HL-60 (cell line): Measurements from ENCODE around the gene EXOC6B.

ENCODE experiments used
- DNase-seq, 2 experiments: peaks; one replicate each; pipeline ENCODE4 v3.0.0-alpha.2; 2010 to 2020; ENCODE audit warnings: low read depth in 1 of 2, low spot score in 1 of 2
- H3K27ac ChIP-seq: fragments of 250-450 bp; sonication (Bioruptor Pico); replicated peaks from 2 replicates; pipeline ENCODE4 v1.5.1; 2020; ENCODE audit warnings: mild to moderate bottlenecking, moderate library complexity
- H3K27me3 ChIP-seq: fragments of 250-450 bp; sonication (Bioruptor Pico); 2 replicates; pipeline ENCODE4 v1.5.1; 2021; ENCODE audit warnings: mild to moderate bottlenecking, moderate library complexity; ENCODE audit not compliant: insufficient read depth, poor library complexity, severe bottlenecking
- H3K4me3 ChIP-seq: replicated peaks from 2 replicates; pipeline ENCODE4 v1.5.1; 2011; ENCODE audit warnings: mild to moderate bottlenecking, control low read depth, low read length; ENCODE audit not compliant: insufficient read depth
- GABPA ChIP-seq: IDR thresholded peaks from 2 replicates; pipeline ENCODE4 v1.6.1; 2012; ENCODE audit warnings: low read depth
- POLR2AphosphoS5 ChIP-seq: IDR thresholded peaks from 2 replicates; pipeline ENCODE4 v1.6.1; 2012; ENCODE audit warnings: low read depth
- SPI1 ChIP-seq: IDR thresholded peaks from 2 replicates; pipeline ENCODE4 v1.6.1; 2012; ENCODE audit warnings: low read depth, mild to moderate bottlenecking, borderline replicate concordance
- TF ChIP-seq, protein P1 (sequence below): IDR thresholded peaks from one replicate; pipeline ENCODE4 v1.5.1; 2011; ENCODE audit warnings: low read length, control low read depth, inconsistent platforms; ENCODE audit not compliant: insufficient read depth
- TF ChIP-seq, protein P2 (sequence below): IDR thresholded peaks from 2 replicates; pipeline ENCODE4 v1.6.1; 2012; ENCODE audit warnings: low read depth; ENCODE audit not compliant: insufficient replicate concordance

The EXOC6B gene

DNA sequence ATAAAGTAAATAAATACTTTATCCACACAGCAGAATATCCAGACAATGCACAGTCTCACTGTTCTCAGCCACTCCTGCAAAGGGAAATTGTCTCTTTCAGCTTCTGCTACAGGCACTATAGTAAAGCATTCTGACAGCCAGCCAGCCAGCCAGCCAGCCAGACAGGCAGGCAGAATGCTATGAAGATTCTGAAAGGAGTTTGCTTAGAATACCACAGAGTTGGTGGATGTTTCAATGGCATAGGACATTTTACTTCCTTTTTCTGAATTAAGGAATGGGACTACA is 562.1 kb downstream of the EXOC6B start:
- H3K27ac ChIP-seq, result no peak overlapping the region
- no peak for DNase-seq
- H3K4me3 ChIP-seq, result no peak overlapping the region
- TF ChIP-seq, protein P1, sequence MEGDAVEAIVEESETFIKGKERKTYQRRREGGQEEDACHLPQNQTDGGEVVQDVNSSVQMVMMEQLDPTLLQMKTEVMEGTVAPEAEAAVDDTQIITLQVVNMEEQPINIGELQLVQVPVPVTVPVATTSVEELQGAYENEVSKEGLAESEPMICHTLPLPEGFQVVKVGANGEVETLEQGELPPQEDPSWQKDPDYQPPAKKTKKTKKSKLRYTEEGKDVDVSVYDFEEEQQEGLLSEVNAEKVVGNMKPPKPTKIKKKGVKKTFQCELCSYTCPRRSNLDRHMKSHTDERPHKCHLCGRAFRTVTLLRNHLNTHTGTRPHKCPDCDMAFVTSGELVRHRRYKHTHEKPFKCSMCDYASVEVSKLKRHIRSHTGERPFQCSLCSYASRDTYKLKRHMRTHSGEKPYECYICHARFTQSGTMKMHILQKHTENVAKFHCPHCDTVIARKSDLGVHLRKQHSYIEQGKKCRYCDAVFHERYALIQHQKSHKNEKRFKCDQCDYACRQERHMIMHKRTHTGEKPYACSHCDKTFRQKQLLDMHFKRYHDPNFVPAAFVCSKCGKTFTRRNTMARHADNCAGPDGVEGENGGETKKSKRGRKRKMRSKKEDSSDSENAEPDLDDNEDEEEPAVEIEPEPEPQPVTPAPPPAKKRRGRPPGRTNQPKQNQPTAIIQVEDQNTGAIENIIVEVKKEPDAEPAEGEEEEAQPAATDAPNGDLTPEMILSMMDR, result no peak
- TF ChIP-seq, protein P2, sequence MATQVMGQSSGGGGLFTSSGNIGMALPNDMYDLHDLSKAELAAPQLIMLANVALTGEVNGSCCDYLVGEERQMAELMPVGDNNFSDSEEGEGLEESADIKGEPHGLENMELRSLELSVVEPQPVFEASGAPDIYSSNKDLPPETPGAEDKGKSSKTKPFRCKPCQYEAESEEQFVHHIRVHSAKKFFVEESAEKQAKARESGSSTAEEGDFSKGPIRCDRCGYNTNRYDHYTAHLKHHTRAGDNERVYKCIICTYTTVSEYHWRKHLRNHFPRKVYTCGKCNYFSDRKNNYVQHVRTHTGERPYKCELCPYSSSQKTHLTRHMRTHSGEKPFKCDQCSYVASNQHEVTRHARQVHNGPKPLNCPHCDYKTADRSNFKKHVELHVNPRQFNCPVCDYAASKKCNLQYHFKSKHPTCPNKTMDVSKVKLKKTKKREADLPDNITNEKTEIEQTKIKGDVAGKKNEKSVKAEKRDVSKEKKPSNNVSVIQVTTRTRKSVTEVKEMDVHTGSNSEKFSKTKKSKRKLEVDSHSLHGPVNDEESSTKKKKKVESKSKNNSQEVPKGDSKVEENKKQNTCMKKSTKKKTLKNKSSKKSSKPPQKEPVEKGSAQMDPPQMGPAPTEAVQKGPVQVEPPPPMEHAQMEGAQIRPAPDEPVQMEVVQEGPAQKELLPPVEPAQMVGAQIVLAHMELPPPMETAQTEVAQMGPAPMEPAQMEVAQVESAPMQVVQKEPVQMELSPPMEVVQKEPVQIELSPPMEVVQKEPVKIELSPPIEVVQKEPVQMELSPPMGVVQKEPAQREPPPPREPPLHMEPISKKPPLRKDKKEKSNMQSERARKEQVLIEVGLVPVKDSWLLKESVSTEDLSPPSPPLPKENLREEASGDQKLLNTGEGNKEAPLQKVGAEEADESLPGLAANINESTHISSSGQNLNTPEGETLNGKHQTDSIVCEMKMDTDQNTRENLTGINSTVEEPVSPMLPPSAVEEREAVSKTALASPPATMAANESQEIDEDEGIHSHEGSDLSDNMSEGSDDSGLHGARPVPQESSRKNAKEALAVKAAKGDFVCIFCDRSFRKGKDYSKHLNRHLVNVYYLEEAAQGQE, result no peak
- TF ChIP-seq GABPA (no peak), POLR2AphosphoS5 (no peak), SPI1 (no peak)
- H3K27me3 ChIP-seq, result no peaks in the 10 kb centered on the region

DNA sequence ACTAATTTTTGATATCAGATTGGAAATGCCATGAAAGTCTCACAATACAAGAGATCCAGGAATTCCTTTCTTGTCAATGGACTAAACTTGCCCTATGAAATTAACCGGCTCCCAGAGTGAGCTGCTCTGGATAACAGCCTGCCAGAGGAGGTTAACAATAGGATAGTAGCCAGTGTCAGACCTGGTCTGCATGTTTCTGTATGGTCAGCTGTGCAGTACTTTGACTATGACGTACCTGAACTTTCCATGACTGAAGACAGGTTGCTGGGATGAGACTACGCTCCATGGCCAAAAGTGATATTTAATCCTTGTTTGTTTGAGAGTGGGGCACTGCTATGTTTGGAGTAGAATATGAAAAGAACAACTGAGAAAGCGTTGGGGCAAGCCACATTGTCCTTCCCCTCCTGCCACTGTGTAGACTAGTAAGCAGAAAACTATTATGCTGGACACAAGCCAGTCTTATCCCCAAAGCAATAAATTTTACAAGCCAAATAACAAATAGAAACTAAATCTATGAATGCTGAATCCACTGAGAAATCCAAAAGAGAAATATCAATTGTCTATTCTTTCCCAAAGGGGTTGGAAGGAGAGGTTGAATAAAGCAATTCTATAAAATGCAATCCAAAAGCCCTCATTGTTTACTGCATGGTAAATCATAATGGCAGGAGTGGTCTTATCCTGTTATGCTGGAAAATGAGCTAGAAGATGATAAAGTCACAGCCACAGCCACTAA is 562.6 kb downstream of the EXOC6B start:
- H3K27ac ChIP-seq, result no peak overlapping the region
- no peaks in the 10 kb centered on the region for H3K27me3 ChIP-seq
- no peak for TF ChIP-seq SPI1
- TF ChIP-seq POLR2AphosphoS5, result no peak
- TF ChIP-seq, protein P1, result no peak
- TF ChIP-seq GABPA, result no peak
- TF ChIP-seq, protein P2, result no peak
- no peak for DNase-seq
- H3K4me3 ChIP-seq, result no peak overlapping the region

DNA sequence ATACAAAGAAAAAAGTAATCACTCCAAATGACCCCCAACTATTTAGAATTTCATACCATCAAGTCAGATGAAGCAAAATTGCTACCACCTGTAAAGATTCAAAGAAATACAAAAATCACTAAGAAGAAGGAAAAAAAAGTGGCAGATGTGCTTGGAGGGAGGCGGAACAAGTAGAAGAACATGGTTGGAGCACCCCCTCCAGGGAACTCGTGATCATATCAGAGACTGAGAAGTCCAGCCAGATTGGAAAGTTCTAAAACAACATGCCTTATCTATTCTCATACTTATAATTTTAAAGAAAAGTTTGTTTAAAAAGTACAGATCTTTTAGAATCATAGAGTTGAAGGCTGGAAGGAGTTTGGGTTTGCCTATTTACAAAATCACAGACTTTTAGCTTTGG is 564.8 kb downstream of the EXOC6B start:
- Histone ChIP-seq H3K27ac (no peak overlapping the region), H3K27me3 (no peaks in the 10 kb centered on the region), H3K4me3 (no peak overlapping the region)
- no peak for DNase-seq
- TF ChIP-seq, protein P2, result no peak
- TF ChIP-seq SPI1 (no peak), GABPA (no peak), POLR2AphosphoS5 (no peak)
- TF ChIP-seq, protein P1, result no peak
